H9 (cell line): ENCODE results near the gene SEMA6A. TPM values are rescaled to one million over a fixed set of nuclear protein-coding genes. Genes with fewer than 3 reads are reported as not detected.

Experiments used
- DNase-seq: peaks from one replicate; pipeline ENCODE4 v3.0.0-alpha.2; 2017
- H2AFZ ChIP-seq: one replicate; pipeline ENCODE4 v1.6.1; 2013; ENCODE audit warnings: mild to moderate bottlenecking, low read length, control low read depth, moderate library complexity
- H2AK5ac ChIP-seq: 2 replicates; pipeline ENCODE4 v1.6.1; 2013; ENCODE audit warnings: low read length, control low read depth, mixed read lengths; ENCODE audit not compliant: insufficient read length
- H2BK120ac ChIP-seq: one replicate; pipeline ENCODE4 v1.6.1; 2013; ENCODE audit warnings: low read depth, mild to moderate bottlenecking, low read length, control low read depth, inconsistent platforms; ENCODE audit not compliant: poor library complexity, severe bottlenecking
- H2BK12ac ChIP-seq: 2 replicates; pipeline ENCODE4 v1.6.1; 2013; ENCODE audit warnings: low read length, control low read depth, mixed read lengths, low read depth; ENCODE audit not compliant: insufficient read length
- H2BK15ac ChIP-seq: 2 replicates; pipeline ENCODE4 v1.6.1; 2013; ENCODE audit warnings: low read depth, low read length, control low read depth
- H2BK20ac ChIP-seq: one replicate; pipeline ENCODE4 v1.6.1; 2013; ENCODE audit warnings: low read depth, mild to moderate bottlenecking, low read length, control low read depth, inconsistent platforms; ENCODE audit not compliant: poor library complexity, severe bottlenecking
- H2BK5ac ChIP-seq: 2 replicates; pipeline ENCODE4 v1.6.1; 2013; ENCODE audit warnings: low read length, control low read depth, mixed read lengths; ENCODE audit not compliant: insufficient read length
- H3K14ac ChIP-seq: 2 replicates; pipeline ENCODE4 v1.6.1; 2013; ENCODE audit warnings: low read length, control low read depth; ENCODE audit not compliant: insufficient read depth
- H3K18ac ChIP-seq: 2 replicates; pipeline ENCODE4 v1.6.1; 2013; ENCODE audit warnings: low read depth, mild to moderate bottlenecking, mixed read lengths, low read length, control low read depth; ENCODE audit not compliant: insufficient read length
- H3K23ac ChIP-seq: 2 replicates; pipeline ENCODE4 v1.6.1; 2013; ENCODE audit warnings: low read length, control low read depth, mixed read lengths, low read depth; ENCODE audit not compliant: insufficient read length
- H3K23me2 ChIP-seq: 2 replicates; pipeline ENCODE4 v1.6.1; 2013; ENCODE audit warnings: low read depth, mild to moderate bottlenecking, mixed read lengths, low read length, control low read depth; ENCODE audit not compliant: insufficient read length, poor library complexity, severe bottlenecking
- H3K27ac ChIP-seq: 2 replicates; pipeline ENCODE4 v1.5.1; 2013; ENCODE audit warnings: low read length, control low read depth, mixed read lengths, low read depth; ENCODE audit not compliant: insufficient read length
- H3K27me3 ChIP-seq: 2 replicates; pipeline ENCODE4 v1.6.1; 2013; ENCODE audit warnings: low read length, control low read depth, inconsistent platforms; ENCODE audit not compliant: insufficient read depth
- H3K4ac ChIP-seq: 2 replicates; pipeline ENCODE4 v1.6.1; 2013; ENCODE audit warnings: low read depth, mild to moderate bottlenecking, control low read depth, inconsistent platforms, low read length, moderate library complexity
- H3K4me1 ChIP-seq: 2 replicates; pipeline ENCODE4 v1.6.1; 2013; ENCODE audit warnings: low read length, control low read depth, inconsistent platforms; ENCODE audit not compliant: insufficient read depth
- H3K4me2 ChIP-seq: 2 replicates; pipeline ENCODE4 v1.6.1; 2013; ENCODE audit warnings: low read length, control low read depth, mixed read lengths; ENCODE audit not compliant: insufficient read length, insufficient read depth
- H3K56ac ChIP-seq: 2 replicates; pipeline ENCODE4 v1.6.1; 2013; ENCODE audit warnings: low read depth, mild to moderate bottlenecking, mixed read lengths, low read length, control low read depth; ENCODE audit not compliant: insufficient read length
- H3K79me1 ChIP-seq: 2 replicates; pipeline ENCODE4 v1.6.1; 2013; ENCODE audit warnings: low read depth, mild to moderate bottlenecking, moderate library complexity, low read length, control low read depth, inconsistent platforms; ENCODE audit not compliant: insufficient read depth, poor library complexity, severe bottlenecking
- H3K79me2 ChIP-seq: 2 replicates; pipeline ENCODE4 v1.6.1; 2013; ENCODE audit warnings: low read length, control low read depth, inconsistent platforms; ENCODE audit not compliant: insufficient read depth
- H3K9ac ChIP-seq: 2 replicates; pipeline ENCODE4 v1.6.1; 2013; ENCODE audit warnings: low read length, control low read depth, mixed read lengths; ENCODE audit not compliant: insufficient read length; ENCODE audit errors: extremely low read depth
- H3K9me3 ChIP-seq: one replicate; pipeline ENCODE4 v1.6.1; 2013; ENCODE audit warnings: low read depth, low read length, inconsistent platforms; ENCODE audit not compliant: control insufficient read depth
- H3T11ph ChIP-seq: one replicate; pipeline ENCODE4 v1.6.1; 2013; ENCODE audit warnings: mild to moderate bottlenecking, low read length, control low read depth, inconsistent platforms
- H4K20me1 ChIP-seq: one replicate; pipeline ENCODE4 v1.6.1; 2013; ENCODE audit not compliant: control insufficient read depth, insufficient read length, insufficient read depth
- H4K5ac ChIP-seq: 2 replicates; pipeline ENCODE4 v1.6.1; 2013; ENCODE audit warnings: low read depth, mild to moderate bottlenecking, mixed read lengths, low read length, control low read depth; ENCODE audit not compliant: insufficient read length
- H4K8ac ChIP-seq: replicated peaks from 2 replicates; pipeline ENCODE4 v1.6.1; 2013; ENCODE audit warnings: low read length, control low read depth, mixed read lengths, low read depth; ENCODE audit not compliant: insufficient read length
- H4K91ac ChIP-seq: 2 replicates; pipeline ENCODE4 v1.6.1; 2013; ENCODE audit warnings: low read depth, mild to moderate bottlenecking, moderate library complexity, mixed read lengths, low read length, control low read depth; ENCODE audit not compliant: insufficient read length
- H3K27ac Mint-ChIP-seq, 3 experiments: 2 replicates in 2 of 3; 3 replicates in 1 of 3; pipeline ENCODE4 v1.8.0; 2020 to 2021; ENCODE audit warnings: mixed read lengths in 3 of 3, mild to moderate bottlenecking in 1 of 3, moderate library complexity in 1 of 3
- H3K27me3 Mint-ChIP-seq: 2 replicates; pipeline ENCODE4 v1.8.0; 2021; ENCODE audit warnings: low read depth, mild to moderate bottlenecking, moderate library complexity, mixed read lengths
- H3K36me3 Mint-ChIP-seq, 3 experiments: 2 replicates in 2 of 3; 3 replicates in 1 of 3; pipeline ENCODE4 v1.8.0; 2020 to 2021; ENCODE audit warnings: low read depth in 3 of 3, mixed read lengths in 3 of 3; ENCODE audit not compliant: insufficient read depth in 1 of 3
- H3K4me1 Mint-ChIP-seq, 2 experiments: 2 replicates each; pipeline ENCODE4 v1.8.0; 2020; ENCODE audit warnings: mixed read lengths in 2 of 2
- H3K4me3 Mint-ChIP-seq, 2 experiments: 2 replicates in 1 of 2; 3 replicates in 1 of 2; pipeline ENCODE4 v1.8.0; 2020 to 2021; ENCODE audit warnings: mild to moderate bottlenecking in 2 of 2, mixed read lengths in 2 of 2, moderate library complexity in 1 of 2
- H3K9me3 Mint-ChIP-seq, 2 experiments: 2 replicates in 1 of 2; 3 replicates in 1 of 2; pipeline ENCODE4 v1.8.0; 2020; ENCODE audit warnings: mild to moderate bottlenecking in 2 of 2, mixed read lengths in 2 of 2, moderate library complexity in 1 of 2
- CTCF ChIP-seq: fragments of 200-600 bp; sonication (generic); conservative IDR thresholded peaks from 3 replicates; pipeline ENCODE4 v1.8.0; 2021; ENCODE audit warnings: antibody characterized with exemption, mild to moderate bottlenecking
- WGBS: extraction: QIAGEN DNeasy Blood & Tissue Kit; methylation state at CpG from one replicate; pipeline ENCODE4 v1.1.7; 2013; ENCODE audit warnings: missing lambda C conversion rate, low lambda C conversion rate, mixed read lengths; ENCODE audit not compliant: insufficient read length; ENCODE audit errors: extremely low coverage; 5-methylcytosine and 5-hydroxymethylcytosine counted together
- total RNA-seq: library from RNA; stranded (reverse); gene quantifications from 2 replicates; pipeline ENCODE4 v1.2.1, GENCODE V29; 2021

Gene SEMA6A
- total RNA-seq, 1 experiment from 2014 or later = 354 TPM

GRCh38 chr5:116419258-116419657, 155.4 kb downstream of the SEMA6A start:
- no peak overlapping the region for H4K8ac ChIP-seq
- no peak overlapping the region for H2BK20ac ChIP-seq
- TF ChIP-seq CTCF = no peak
- Mint-ChIP-seq H3K9me3 (no peaks in the 10 kb centered on the region), H3K36me3 (no peaks in the 10 kb centered on the region), H3K4me3 (no peak overlapping the region), H3K27me3 (no peaks in the 10 kb centered on the region), H3K27ac (no peak overlapping the region), H3K4me1 (no peaks in the 10 kb centered on the region)
- no peak overlapping the region for H4K91ac ChIP-seq
- H3K4me1 ChIP-seq = no peaks in the 10 kb centered on the region
- H3K14ac ChIP-seq = no peak overlapping the region
- H3K27ac ChIP-seq = no peak overlapping the region
- no peak overlapping the region for H2AFZ ChIP-seq
- DNase-seq = no peak
- no peak overlapping the region for H3K4ac ChIP-seq
- no peaks in the 10 kb centered on the region for H3K79me1 ChIP-seq
- H2BK15ac ChIP-seq = no peak overlapping the region
- no peak overlapping the region for H2BK12ac ChIP-seq
- H3K56ac ChIP-seq = no peak overlapping the region
- H4K5ac ChIP-seq = no peak overlapping the region
- H4K20me1 ChIP-seq = no peaks in the 10 kb centered on the region
- no peak overlapping the region for H3K23ac ChIP-seq
- H3K9me3 ChIP-seq = no peaks in the 10 kb centered on the region
- H3K79me2 ChIP-seq = no peaks in the 10 kb centered on the region
- WGBS = no CpG with 5 or more reads among the region's 1 CpG
- H2AK5ac ChIP-seq = no peak overlapping the region
- H3K27me3 ChIP-seq = no peaks in the 10 kb centered on the region
- H3T11ph ChIP-seq = no peak overlapping the region
- H3K9ac ChIP-seq = no peak overlapping the region
- H2BK5ac ChIP-seq = no peak overlapping the region
- H2BK120ac ChIP-seq = no peak overlapping the region
- no peak overlapping the region for H3K4me2 ChIP-seq
- no peaks in the 10 kb centered on the region for H3K23me2 ChIP-seq
- H3K18ac ChIP-seq = no peak overlapping the region
